GM23248 (cell line): ENCODE data around the gene TRAF3.
"Not testable (repeated sequence)": the region's sequence is repeated elsewhere in the genome, so short reads cannot be mapped to it uniquely, and the experiment has no call there.

ENCODE experiments used
- EZH2 ChIP-seq: fragments of 200-600 bp; sonication (generic); IDR thresholded peaks from 2 replicates; pipeline ENCODE4 v1.6.1; 2018; ENCODE audit warnings: antibody characterized with exemption, mild to moderate bottlenecking; ENCODE audit not compliant: insufficient read depth, poor library complexity, severe bottlenecking
- EZH2phosphoT487 ChIP-seq: fragments of 200-600 bp; sonication (generic); IDR thresholded peaks from 2 replicates; pipeline ENCODE4 v1.6.1; 2018; ENCODE audit warnings: antibody characterized with exemption, moderate library complexity, mild to moderate bottlenecking, low read depth; ENCODE audit not compliant: insufficient read depth

GRCh38 chr14:102877511-102877910 lies 100.3 kb downstream of the TRAF3 start:
- not testable (repeated sequence) for TF ChIP-seq EZH2, EZH2phosphoT487
